Right ventricle myocardium inferior (tissue), 1 donor: ENCODE data around the gene SLC29A4. TPM values are rescaled to one million over a fixed set of nuclear protein-coding genes. Genes with fewer than 3 reads are reported as not detected.
"Not testable (repeated sequence)": the region's sequence is repeated elsewhere in the genome, so short reads cannot be mapped to it uniquely, and the experiment has no call there.

Source experiments
- ATAC-seq: fragments of 200-7000 bp; cut with Tn5 transposase; one replicate; pipeline ENCODE4 v1.9.1; 2020; ENCODE audit warnings: mild to moderate bottlenecking, moderate library complexity
- DNase-seq: peaks from one replicate; pipeline ENCODE4 v3.0.0; 2021; ENCODE audit errors: missing footprints
- intact Hi-C: fragments of 100-400 bp; cut with DNase I; formaldehyde crosslinking; loops from one replicate; pipeline ENCODE4 v1.11.0; 2022
- total RNA-seq: library from RNA; stranded (reverse); fragmentation: NEBNext Ultra II Directional; extraction: Animal tissue kit (Norgen Biotek cat#: 25700); gene quantifications from one replicate; pipeline ENCODE4 v1.2.1, GENCODE V29; 2021
- donor health status: DM: no; HTN: yes; CAD: no; lungs with severe emphysema.

SLC29A4 gene
- total RNA-seq, 1 donor from 2014 or later, result 4.0 TPM

DNA sequence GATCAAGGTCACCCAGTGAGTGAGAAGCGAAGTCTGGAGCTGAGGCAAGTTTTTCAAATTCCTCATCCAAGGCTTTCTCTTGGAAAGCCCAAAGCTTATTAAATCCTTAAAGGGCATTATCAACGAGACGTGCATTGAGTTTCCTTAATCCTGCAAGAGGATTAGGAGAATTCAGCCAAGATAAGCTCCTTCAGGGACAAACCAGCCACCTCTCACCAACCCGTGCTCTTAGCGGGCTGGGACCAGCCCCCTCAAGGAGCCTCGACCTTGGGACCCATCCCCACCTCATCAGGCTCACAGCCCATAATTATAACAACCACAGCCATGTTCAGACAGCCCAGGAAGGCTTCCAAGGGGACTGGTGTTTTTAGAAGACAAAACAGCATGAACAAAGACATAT lies 12.0 kb upstream of the SLC29A4 start:
- no peak for DNase-seq
- no peak for ATAC-seq
- intact Hi-C loops, result no loop called here

DNA sequence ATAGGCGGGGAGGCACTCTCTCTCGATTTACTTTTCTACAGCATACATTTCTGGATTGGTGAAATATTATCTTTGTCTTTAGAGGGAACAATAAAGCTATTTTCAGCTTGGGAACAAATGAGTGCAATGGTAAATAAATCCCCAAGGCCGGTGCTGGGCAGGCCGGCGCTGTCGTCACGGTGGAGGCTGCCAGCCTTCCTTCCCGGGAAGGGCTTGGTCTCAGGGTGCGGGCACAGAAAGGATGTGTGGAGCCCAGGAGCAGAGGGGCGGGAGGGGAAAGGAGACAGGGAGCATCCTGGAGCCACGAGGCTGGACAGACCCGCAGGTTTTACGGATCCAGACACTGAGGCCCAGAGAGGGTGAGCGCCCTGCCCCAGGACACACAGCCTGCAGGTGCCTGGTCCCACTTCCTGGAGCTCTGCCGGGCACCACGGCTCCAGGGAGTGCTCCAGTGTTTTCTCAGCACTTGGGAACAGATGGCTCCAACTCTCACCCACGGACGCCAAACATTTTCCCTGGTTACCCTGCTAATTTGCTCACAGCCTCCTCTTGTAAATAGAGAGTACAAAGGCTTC lies 8.8 kb upstream of the SLC29A4 start:
- ATAC-seq, intact Hi-C loops, DNase-seq: not testable (repeated sequence)

DNA sequence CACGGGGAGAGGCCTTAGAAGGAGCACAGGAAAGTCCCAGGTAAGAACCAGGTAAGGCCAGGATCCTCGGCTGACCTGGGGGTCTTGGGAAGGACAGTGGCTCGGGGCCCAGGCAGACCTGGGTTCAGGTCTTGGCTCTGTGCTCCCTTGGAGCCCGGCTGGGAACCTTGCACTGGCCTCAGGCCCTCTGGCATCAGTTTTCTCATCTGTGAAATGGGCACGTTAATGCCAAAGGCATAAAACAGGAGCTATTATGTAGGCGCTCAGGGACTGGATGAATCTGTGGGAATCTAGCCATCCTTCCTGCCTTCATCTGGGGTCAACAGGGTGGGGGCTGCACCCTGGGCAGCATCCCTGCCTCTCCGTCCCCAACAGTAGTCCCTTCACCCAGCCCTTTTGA lies 8.3 kb upstream of the SLC29A4 start:
- ATAC-seq (no peak), DNase-seq (no peak)
- intact Hi-C loops, result no loop called here

DNA sequence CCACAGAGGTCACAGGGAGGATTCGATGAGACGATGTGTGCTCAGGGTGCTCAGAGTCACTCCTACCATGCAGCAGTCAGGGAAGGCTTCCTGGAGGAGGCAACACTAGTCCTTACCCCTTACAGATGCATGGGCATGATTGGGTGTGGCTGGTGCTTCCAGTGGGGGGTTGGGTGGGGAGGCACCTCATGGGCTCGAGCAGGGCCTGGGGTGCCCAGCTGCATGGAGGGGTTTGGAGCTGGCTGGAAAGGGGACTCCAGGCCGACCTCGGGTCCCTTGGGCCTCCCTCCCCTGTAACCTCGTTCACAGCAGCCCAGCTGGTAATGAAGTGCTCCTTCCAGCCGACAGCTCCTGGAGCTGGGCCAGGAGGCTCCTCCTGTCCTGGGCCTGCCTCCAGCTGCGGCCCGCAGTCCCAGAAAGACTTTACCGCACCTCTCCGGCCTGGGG lies 7.7 kb upstream of the SLC29A4 start:
- ATAC-seq, result peak; percentile 84
- intact Hi-C loops, DNase-seq: not testable (repeated sequence)

DNA sequence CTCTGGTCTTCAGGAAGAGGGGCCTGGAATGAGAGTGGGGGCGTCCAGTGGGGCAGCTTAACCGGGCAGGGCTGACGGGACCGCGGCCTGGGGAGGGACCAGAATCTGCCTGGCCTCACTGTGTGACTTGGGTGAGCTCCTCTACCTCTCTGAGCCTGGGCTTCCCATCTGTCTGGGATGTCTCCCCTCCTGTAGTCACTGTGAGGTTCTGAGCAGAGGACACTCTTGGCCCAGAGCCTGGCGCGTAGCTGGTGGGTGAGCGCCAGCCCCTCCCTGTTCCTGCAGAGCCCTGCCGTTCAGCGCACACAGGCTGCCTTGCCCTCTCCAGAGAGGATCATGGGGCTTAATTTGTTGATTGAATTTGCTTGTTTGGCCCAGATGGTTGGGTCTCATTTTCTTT lies 7.2 kb upstream of the SLC29A4 start:
- intact Hi-C loops, DNase-seq: not testable (repeated sequence)
- peak; percentile 76 for ATAC-seq

DNA sequence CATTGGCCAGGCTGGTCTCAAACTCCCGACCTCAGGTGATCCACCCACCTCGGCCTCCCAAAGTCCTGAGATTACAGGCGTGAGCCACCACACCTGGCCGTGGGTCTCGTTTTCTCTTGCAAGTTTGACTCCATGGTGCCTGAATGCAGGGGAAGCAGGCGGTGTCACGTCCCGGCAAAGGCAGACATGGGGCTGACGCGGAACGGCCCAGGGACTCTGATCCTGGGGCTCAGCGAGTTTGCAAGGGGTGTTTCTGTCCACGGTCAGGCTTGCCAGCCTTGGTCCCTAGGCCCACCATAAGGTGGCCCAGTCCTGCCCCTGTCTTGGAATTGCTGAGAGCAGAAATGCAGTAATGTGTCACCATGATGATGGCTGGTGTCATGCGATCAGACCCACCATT lies 6.6 kb upstream of the SLC29A4 start:
- DNase-seq, intact Hi-C loops, ATAC-seq: not testable (repeated sequence)

DNA sequence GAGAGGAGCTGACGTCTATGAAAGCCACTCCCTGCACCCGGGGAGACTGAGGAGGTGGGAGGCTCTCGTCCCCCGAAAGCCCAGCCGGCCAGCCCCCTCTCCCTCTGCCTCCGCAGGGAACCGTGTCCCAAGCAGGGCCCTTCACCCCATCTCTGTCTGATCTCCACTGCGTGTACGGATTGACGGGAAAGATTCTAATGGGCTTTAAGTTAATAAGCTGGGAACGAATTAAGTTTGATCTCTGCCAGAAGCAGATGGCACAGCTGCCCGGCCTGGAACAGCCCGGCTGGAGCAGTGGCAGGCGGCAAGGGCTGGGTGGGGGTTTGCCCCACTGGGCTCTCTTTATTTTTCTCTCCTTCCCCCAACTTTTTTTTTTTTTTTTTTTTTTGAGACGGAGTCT lies 6.1 kb upstream of the SLC29A4 start:
- ATAC-seq (no peak), DNase-seq (no peak)
- intact Hi-C loops, result no loop called here

DNA sequence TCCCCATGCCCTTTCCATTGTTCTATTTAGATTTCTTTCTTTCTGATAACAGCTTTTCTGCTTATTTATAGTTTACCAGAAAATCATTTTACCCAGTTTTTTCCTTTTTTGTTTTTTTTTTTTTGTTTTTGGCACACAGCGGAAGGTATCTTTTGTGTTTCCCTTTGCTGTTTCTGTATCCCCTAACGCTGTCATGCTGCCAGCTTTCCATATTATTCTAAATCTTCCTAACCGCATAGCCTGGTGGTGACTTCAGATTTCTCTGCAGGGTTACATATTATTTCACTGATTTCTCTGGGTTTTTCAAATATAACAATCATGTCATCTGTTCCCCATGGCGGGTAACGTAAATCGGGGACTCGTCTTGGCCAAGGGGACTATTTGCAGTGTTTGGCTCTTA lies 4.0 kb upstream of the SLC29A4 start:
- intact Hi-C loops, result no loop called here
- ATAC-seq (no peak), DNase-seq (no peak)

DNA sequence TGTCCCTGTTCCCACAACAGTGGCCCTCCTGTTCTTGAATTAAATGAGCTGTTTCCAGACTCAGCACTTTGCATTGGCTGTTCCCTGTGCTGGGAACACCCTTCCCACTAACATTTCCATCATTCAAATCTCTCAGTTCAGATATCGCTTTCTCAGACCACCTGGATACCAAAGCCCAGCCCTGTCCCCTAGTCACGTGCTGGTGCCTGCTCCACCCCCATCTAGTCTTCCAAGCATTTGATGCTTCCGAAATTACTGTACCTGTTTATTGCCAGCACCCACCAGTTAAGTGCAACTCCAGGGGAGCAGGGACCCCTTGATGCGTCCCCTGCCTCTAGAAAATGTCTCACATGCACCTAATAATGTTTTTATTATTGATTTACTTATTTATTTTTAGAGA lies 3.0 kb upstream of the SLC29A4 start:
- ATAC-seq (no peak), DNase-seq (no peak)
- intact Hi-C loops, result no loop called here

DNA sequence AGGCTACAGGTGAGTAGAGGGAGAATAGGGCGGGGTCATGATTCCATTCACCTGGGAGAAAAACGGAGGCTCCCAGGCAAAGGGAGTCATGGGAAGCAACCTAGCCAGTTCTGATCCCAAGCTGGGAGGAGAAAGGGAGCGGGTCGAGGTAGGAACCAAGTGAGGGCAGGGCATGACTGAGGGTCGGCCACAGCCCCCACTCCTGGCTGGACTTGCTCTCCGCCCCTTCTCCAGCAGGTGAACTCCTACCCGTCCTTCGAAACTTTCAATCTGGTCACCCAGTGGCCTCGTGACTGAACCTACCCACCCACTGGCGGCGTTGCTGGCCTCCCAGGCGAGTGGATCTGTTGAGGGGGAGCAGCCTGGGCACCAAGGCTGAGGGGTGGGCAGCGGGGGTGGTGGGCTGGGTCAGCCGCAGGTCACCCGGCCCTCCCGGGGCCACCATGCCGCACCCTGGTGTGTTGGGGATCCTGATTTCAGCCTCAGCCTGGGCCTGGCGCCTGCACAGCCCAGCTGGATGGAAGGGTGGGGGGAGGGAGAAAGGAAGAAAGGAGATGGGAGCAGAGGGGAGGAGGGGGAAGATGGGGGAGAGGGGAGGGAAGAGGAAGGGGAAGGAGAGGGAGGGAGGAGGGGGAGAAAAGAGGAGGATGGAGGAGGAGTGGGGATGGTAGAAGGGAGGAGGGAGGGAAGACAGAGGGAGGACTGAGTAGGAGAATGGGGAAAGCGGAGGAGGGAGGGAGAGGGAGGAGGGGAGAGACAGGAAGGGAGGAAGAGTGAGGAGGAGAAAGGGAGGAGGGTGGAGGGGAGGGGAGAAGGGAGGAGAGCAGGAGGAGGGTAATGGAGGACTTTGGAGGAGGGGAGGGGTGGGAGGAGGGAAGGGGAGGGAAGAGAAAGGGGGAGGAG lies 894 bp upstream of the SLC29A4 start:
- intact Hi-C loops, DNase-seq, ATAC-seq: not testable (repeated sequence)

DNA sequence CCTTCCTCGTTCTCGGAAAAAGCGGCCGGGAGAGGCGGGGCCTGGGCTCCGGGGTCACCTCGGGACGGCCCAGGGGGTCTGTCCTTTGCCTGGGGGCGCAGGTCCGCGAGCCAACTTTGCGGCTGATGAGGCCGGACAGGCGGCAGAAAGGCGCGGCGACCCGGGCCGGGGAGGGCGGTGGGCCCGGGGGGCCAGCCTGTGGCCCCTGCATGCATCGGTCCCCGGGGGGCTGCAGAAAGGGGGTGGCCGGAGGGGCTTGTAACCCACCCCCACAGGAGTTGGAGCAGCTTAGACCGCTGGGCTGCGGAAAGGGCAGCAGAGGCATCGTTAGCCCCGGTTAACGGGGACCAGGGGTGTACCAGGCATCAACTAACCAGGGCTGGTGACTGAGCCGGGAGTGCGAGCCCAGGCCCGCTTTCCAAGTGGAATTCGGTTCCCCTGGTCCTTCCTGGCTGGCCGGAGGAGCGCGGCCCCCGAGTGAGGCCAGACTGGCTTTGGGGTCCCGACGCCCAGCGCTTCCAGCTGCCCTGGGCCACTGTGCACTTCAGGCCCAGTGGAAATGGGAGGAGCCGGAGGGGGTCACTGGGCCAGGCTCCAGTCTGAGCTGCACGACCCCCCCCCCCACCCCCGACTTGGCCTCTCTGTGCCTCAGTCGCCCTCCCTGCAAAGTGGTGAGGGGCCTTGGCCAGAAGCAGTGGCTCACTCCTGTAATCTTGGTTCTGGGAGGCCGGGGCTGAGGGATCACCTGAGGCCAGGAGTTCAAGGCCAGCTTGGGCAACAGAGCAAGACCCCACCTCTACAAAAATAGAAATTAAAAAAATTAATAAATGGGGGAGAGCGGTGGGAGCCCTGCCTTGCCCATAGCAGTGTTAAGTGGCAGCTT lies 919 bp downstream of the SLC29A4 start:
- DNase-seq (no peak), ATAC-seq (peak; percentile 40)
- intact Hi-C loops, result no loop called here

DNA sequence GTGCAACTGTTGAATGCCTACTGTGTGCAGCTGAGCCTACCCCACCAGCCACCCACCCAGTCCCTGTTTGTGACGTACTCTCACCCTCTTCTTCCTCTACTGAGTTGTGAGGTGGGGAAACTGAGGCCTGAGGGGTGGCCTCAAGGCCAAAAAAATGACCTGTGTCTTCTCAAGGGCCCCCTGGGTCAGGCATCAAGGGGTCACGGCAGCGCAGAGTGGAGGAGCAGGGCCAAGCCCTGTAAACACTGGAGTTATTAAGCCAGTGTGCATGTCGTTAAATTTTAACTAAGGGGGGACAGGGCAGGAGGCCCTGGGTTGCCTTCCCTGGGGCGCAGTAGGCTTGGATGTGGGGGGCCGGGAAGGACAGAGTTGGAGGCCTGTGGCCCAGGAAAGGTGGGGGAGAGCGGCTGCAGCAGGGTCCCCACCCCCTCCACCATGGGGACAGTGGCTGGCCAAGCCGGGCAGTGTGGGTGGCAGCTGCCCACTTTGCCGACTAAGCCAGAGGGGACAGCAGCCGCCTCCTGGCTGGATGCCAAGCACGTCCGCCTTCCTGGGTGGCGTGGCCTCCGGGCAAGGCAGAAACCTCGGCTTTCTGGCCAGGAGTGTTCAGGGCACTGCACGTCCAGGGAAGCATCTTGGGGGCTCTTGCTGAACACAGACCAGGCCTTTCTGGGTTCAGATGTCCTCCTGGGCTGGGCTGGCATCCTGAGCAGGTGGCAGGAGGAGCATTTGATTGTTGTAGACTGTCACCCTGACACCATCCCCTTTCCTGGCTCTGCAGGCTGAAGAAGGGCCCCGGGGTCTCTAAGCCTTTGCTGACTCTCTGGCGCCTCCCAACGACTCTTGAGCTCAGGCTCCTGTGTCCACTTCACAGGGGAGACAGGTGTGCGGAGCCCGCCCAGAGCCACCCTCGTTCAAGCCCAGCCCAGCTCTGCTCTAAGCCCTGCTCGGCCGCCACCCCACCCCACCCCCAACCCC lies 1.9 kb downstream of the SLC29A4 start:
- DNase-seq (no peak), ATAC-seq (peak; percentile 38)
- intact Hi-C loops, result no loop called here

DNA sequence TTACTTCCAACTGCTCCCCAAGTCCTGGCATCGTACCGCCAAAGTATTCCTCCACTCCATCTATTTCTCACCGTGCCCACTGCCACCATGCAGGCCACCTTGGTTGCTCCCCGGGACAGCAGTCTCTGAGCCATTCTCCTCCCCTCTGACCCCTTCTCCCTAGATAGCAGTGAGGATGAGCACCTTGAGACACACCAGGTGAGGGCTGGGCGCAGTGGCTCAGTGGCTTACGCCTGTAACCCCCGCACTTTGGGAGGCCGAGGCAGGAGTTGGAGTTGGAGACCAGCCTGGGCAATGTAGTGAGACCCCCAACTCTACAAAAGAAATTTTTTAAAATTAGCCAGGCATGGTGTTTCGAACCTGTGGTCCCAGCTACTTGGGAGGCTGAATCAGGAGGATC lies 4.2 kb downstream of the SLC29A4 start:
- intact Hi-C loops, result no loop called here
- DNase-seq (no peak), ATAC-seq (no peak)

DNA sequence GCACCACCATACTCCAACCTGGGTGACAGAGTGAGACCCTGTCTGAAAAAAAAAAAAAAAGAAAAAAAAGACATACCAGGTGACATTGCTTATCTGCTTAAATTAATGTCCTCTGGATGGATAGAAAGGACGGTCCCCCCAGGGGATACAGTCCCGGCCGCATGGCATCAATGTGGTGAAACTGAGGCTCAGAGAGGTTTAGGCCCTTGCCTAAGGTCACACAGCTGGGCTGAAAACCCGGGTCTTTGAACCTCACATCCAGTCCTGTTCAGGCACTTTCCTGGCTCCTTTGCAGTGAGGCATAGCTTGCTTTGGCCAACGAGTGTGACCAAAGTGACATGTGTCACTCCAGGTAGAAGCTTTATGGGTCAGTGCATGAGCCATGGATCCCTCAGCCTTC lies 4.6 kb downstream of the SLC29A4 start:
- DNase-seq, intact Hi-C loops, ATAC-seq: not testable (repeated sequence)

DNA sequence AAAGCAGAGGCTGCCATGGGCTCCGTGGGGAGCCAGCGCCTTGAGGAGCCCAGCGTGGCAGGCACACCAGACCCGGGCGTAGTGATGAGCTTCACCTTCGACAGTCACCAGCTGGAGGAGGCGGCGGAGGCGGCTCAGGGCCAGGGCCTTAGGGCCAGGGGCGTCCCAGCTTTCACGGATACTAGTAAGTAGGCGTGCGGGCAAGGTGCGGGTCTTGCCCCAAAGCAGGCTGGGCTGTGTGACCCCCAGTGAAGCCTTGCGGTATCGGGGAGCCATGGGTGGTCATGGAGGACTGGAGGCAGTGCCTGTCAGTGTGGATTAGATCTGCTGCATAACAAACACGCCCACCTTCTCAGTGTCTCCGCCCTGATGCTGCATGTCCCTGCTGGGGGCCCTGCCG lies 5.1 kb downstream of the SLC29A4 start:
- intact Hi-C loops, result no loop called here
- DNase-seq (no peak), ATAC-seq (no peak)

DNA sequence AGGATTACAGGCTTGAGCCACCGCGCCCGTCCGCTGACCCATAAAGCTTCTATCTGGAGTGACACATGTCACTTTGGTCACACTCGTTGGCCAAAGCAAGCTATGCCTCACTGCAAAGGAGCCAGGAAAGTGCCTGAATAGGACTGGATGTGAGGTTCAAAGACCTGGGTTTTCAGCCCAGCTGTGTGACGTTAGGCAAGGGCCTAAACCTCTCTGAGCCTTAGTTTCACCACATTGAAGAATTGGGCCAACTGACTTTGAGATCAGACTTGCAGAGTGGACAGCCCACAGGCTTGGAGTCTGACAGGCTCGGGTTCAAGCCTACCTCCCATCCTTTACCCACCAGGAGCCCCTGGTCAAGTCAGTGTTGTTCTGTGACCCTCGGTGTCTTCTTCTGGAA lies 5.8 kb downstream of the SLC29A4 start:
- intact Hi-C loops, DNase-seq, ATAC-seq: not testable (repeated sequence)

DNA sequence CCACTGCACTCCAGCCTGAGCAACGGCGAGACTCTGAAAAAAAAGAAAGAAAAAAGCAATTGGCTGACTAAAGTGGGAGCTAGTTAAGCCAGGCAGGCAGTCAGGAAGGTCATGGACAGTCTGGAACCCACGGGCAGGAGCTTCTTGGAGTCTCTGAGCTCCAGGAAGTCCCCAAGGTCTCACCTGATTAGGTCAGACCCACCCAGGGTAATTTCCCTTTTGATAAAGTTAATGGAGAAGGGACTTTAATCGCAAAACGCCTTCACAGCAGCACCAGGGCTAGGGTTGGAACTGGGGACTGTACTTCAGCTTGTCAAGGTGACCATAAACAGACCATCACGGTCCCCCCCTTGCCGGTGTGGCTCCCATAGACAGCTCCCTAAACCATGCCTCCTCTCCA lies 6.6 kb downstream of the SLC29A4 start:
- no peak for DNase-seq
- no peak for ATAC-seq
- intact Hi-C loops, result no loop called here

DNA sequence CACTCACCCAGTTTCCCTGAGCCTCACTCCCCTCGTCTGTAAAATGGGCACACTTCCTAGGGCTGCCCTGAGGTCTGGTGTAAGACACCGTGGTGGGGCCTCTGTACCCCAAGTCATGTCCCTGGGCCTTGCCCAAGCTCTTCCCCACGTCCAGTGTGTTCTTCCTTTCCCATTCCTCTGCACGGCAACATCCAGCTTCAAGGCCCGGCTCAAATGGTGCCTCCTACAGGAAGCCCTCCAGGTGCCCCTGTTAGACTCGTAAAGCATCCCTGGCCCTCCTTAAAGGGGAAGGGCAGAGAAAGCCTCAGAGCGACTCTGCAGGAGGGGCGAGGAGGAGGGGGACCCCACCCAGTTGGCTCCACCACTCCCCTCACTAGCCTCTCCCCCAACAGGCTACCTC lies 8.6 kb downstream of the SLC29A4 start:
- no peak for ATAC-seq
- intact Hi-C loops, result no loop called here
- no peak for DNase-seq
